NCI-H2227 treated with DMSO at 0.1 percent for 48 hours (cell line): ENCODE measurements around the gene PROKR2.

Experiments used
- DNase-seq: peaks from one replicate; lab custom pipeline; 2025; lab: John Stamatoyannopoulos, UW

The PROKR2 gene

GRCh38 chr20:5282561-5282960 lies 34.2 kb downstream of the PROKR2 start:
- no peak for DNase-seq

GRCh38 chr20:5279661-5280060 lies 37.1 kb downstream of the PROKR2 start:
- DNase-seq: no peak

GRCh38 chr20:5272268-5272667 lies 44.5 kb downstream of the PROKR2 start:
- no peak for DNase-seq

GRCh38 chr20:5270603-5271002 lies 46.2 kb downstream of the PROKR2 start:
- DNase-seq: no peak

GRCh38 chr20:5268449-5268848 lies 48.3 kb downstream of the PROKR2 start:
- no peak for DNase-seq

- DNase-seq: no peak
Measured at GRCh38 chr20:5267092-5267491, 49.7 kb downstream of the PROKR2 start.
